Activated naive CD8-positive, alpha-beta T cell treated with anti-CD3 and anti-CD28 coated beads, Interleukin-2, amount 50 U/mL, for 24 hours (primary cell): ENCODE results near the gene FAM174C.
"Not testable (repeated sequence)": the region's sequence is repeated elsewhere in the genome, so short reads cannot be mapped to it uniquely, and the experiment has no call there.

Source experiments
- ATAC-seq: fragments of 150-1000 bp; cut with Tn5 transposase; one replicate; pipeline ENCODE4 v1.10.0; 2021
- DNase-seq: peaks from one replicate; pipeline ENCODE4 v3.0.0; 2021
- H3K27ac Mint-ChIP-seq: one replicate; pipeline ENCODE4 v1.8.0; 2021; ENCODE audit warnings: mild to moderate bottlenecking, mixed read lengths
- H3K27me3 Mint-ChIP-seq: one replicate; pipeline ENCODE4 v1.8.0; 2021; ENCODE audit warnings: mixed read lengths
- H3K36me3 Mint-ChIP-seq: one replicate; pipeline ENCODE4 v1.8.0; 2021; ENCODE audit warnings: low read depth, mixed read lengths
- H3K4me1 Mint-ChIP-seq: one replicate; pipeline ENCODE4 v1.8.0; 2021; ENCODE audit warnings: mixed read lengths
- H3K4me3 Mint-ChIP-seq: one replicate; pipeline ENCODE4 v1.8.0; 2021; ENCODE audit warnings: mild to moderate bottlenecking, moderate library complexity, mixed read lengths
- H3K9me3 Mint-ChIP-seq: one replicate; pipeline ENCODE4 v1.8.0; 2021; ENCODE audit warnings: mixed read lengths

Gene FAM174C

GRCh38 chr19:1296575-1297271 is 21.4 kb downstream of the FAM174C start:
- no peak for ATAC-seq
- H3K27me3 Mint-ChIP-seq = peaks cover 15% of the 10 kb centered on the region
- H3K4me1 Mint-ChIP-seq = no peaks in the 10 kb centered on the region
- no peak overlapping the region for H3K4me3 Mint-ChIP-seq
- no peak overlapping the region for H3K27ac Mint-ChIP-seq
- no peaks in the 10 kb centered on the region for H3K36me3 Mint-ChIP-seq
- DNase-seq = no peak
- H3K9me3 Mint-ChIP-seq = no peaks in the 10 kb centered on the region

GRCh38 chr19:1298235-1298634 is 22.9 kb downstream of the FAM174C start:
- Mint-ChIP-seq H3K4me3 (no peak overlapping the region), H3K27me3 (peaks cover 8% of the 10 kb centered on the region), H3K27ac (no peak overlapping the region), H3K4me1 (no peaks in the 10 kb centered on the region), H3K36me3 (no peaks in the 10 kb centered on the region), H3K9me3 (no peaks in the 10 kb centered on the region)
- no peak for DNase-seq
- no peak for ATAC-seq

GRCh38 chr19:1299801-1300200 is 24.5 kb downstream of the FAM174C start:
- Mint-ChIP-seq H3K27me3 (peaks cover 3% of the 10 kb centered on the region), H3K4me1 (no peaks in the 10 kb centered on the region), H3K27ac (no peak overlapping the region), H3K36me3 (no peaks in the 10 kb centered on the region), H3K4me3 (no peak overlapping the region), H3K9me3 (no peaks in the 10 kb centered on the region)
- DNase-seq (no peak), ATAC-seq (no peak)

GRCh38 chr19:1300744-1301490 is 25.6 kb downstream of the FAM174C start:
- no peaks in the 10 kb centered on the region for H3K36me3 Mint-ChIP-seq
- H3K9me3 Mint-ChIP-seq = no peaks in the 10 kb centered on the region
- peaks cover 2% of the 10 kb centered on the region for H3K27me3 Mint-ChIP-seq
- ATAC-seq (no peak), DNase-seq (no peak)
- H3K4me3 Mint-ChIP-seq = no peak overlapping the region
- no peak overlapping the region for H3K27ac Mint-ChIP-seq
- no peaks in the 10 kb centered on the region for H3K4me1 Mint-ChIP-seq

DNA sequence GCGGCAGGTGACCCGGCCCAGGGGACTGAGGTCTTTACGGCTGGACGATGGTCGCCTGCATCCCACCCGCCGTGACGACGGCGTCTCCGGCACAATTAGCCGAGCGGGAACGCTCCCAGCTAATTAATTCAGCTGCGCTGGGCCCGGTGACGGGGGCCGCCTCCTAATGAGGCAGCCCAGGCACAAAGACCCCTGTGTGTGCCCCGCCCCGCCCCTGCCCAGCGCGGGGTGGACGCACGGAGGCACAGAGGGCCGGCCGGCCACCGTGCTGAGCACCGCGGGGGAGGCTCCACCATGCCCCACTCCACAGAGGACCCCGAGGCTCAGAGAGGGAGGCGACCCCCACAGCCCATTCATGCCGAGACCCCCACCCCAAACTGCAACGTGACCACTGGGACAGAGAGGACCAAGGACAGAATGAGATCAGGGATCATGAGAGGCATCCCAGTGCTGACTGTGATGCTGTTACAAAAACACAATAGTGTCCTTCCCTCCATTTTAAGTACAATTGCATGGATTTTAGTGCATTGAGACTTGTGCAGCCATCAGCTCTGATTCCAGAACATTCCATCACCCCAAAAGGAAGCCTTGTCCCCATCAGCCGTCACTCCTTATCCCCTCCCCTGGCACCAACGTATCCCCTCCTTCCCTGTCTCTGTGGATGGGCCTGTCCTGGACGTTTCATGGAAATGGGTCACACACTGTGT is 27.4 kb downstream of the FAM174C start:
- no peak for ATAC-seq
- no peak overlapping the region for H3K4me3 Mint-ChIP-seq
- H3K9me3 Mint-ChIP-seq = no peaks in the 10 kb centered on the region
- no peak overlapping the region for H3K27ac Mint-ChIP-seq
- H3K36me3 Mint-ChIP-seq = no peaks in the 10 kb centered on the region
- no peaks in the 10 kb centered on the region for H3K4me1 Mint-ChIP-seq
- DNase-seq = no peak
- H3K27me3 Mint-ChIP-seq = peaks cover 2% of the 10 kb centered on the region

- H3K27ac Mint-ChIP-seq = no peak overlapping the region
- no peaks in the 10 kb centered on the region for H3K9me3 Mint-ChIP-seq
- no peak for DNase-seq
- no peaks in the 10 kb centered on the region for H3K36me3 Mint-ChIP-seq
- no peaks in the 10 kb centered on the region for H3K4me1 Mint-ChIP-seq
- no peak for ATAC-seq
- no peak overlapping the region for H3K4me3 Mint-ChIP-seq
- H3K27me3 Mint-ChIP-seq = no peaks in the 10 kb centered on the region
Measured at GRCh38 chr19:1304197-1304924, 29.0 kb downstream of the FAM174C start.

GRCh38 chr19:1305354-1305753 is 30.0 kb downstream of the FAM174C start:
- H3K4me3 Mint-ChIP-seq, H3K4me1 Mint-ChIP-seq, H3K27me3 Mint-ChIP-seq, H3K36me3 Mint-ChIP-seq, H3K27ac Mint-ChIP-seq, ATAC-seq, H3K9me3 Mint-ChIP-seq, DNase-seq: not testable (repeated sequence)

- no peak overlapping the region for H3K4me3 Mint-ChIP-seq
- H3K4me1 Mint-ChIP-seq = no peaks in the 10 kb centered on the region
- DNase-seq (no peak), ATAC-seq (no peak)
- no peak overlapping the region for H3K27ac Mint-ChIP-seq
- no peaks in the 10 kb centered on the region for H3K36me3 Mint-ChIP-seq
- no peaks in the 10 kb centered on the region for H3K9me3 Mint-ChIP-seq
- H3K27me3 Mint-ChIP-seq = no peaks in the 10 kb centered on the region
Measured at GRCh38 chr19:1307320-1307719, 32.0 kb downstream of the FAM174C start.

GRCh38 chr19:1307755-1308303 is 32.5 kb downstream of the FAM174C start:
- no peaks in the 10 kb centered on the region for H3K9me3 Mint-ChIP-seq

DNA sequence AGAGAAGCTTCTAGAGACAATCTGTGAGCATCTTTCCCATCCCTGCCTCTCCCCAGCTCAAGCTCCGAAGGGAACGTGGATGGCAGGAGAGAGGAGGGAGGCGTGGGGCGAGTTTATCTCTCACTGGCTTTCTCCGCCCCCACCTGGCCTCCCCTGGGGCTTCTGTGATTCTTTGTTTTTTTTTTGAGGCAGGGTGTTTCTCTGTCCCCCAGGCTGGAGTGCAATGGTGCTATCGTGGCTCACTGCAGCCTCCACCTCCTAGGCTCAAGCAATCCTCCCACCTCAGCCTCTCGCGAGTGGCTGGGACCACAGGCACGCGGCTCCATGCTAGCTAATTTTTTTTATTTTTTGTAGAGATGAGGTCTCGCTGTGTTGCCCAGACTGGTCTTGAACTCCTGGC is 33.4 kb downstream of the FAM174C start:
- Mint-ChIP-seq H3K27me3 (peaks cover 2% of the 10 kb centered on the region), H3K4me3 (no peak overlapping the region), H3K27ac (no peak overlapping the region), H3K4me1 (no peaks in the 10 kb centered on the region), H3K9me3 (no peaks in the 10 kb centered on the region), H3K36me3 (no peaks in the 10 kb centered on the region)
- no peak for ATAC-seq
- no peak for DNase-seq

More at GRCh38 chr19:1307755-1308303, 32.5 kb downstream of the FAM174C start:
- no peaks in the 10 kb centered on the region for H3K27me3 Mint-ChIP-seq
- DNase-seq = no peak
- H3K27ac Mint-ChIP-seq = no peak overlapping the region
- H3K4me1 Mint-ChIP-seq = no peaks in the 10 kb centered on the region
- ATAC-seq = no peak
- H3K36me3 Mint-ChIP-seq = no peaks in the 10 kb centered on the region
- no peak overlapping the region for H3K4me3 Mint-ChIP-seq

GRCh38 chr19:1309977-1310852 is 34.9 kb downstream of the FAM174C start:
- no peak for DNase-seq
- H3K4me3 Mint-ChIP-seq = no peak overlapping the region
- H3K36me3 Mint-ChIP-seq = no peaks in the 10 kb centered on the region
- no peak for ATAC-seq
- H3K9me3 Mint-ChIP-seq = no peaks in the 10 kb centered on the region
- H3K4me1 Mint-ChIP-seq = no peaks in the 10 kb centered on the region
- no peak overlapping the region for H3K27ac Mint-ChIP-seq
- peaks cover 5% of the 10 kb centered on the region for H3K27me3 Mint-ChIP-seq

DNA sequence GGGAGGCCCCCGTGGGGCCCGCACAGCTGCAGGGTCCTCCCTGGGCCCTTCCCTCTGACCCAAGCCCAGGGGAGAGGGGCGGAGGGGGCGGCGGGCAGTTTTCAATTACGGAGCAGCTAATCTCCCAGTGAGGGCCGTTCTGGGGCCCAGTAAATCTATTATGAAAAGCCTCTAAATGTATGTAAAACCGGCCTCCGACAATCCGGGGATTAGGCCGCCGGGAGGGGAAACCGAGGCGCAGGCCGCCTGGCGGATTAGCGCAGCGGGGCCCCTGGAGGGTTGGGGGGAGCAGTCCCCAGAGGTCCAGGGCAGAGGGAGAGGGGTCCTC is 35.5 kb downstream of the FAM174C start:
- H3K9me3 Mint-ChIP-seq = no peaks in the 10 kb centered on the region
- no peak overlapping the region for H3K4me3 Mint-ChIP-seq
- no peak for DNase-seq
- no peak for ATAC-seq
- no peaks in the 10 kb centered on the region for H3K4me1 Mint-ChIP-seq
- H3K27ac Mint-ChIP-seq = no peak overlapping the region
- H3K36me3 Mint-ChIP-seq = no peaks in the 10 kb centered on the region
- H3K27me3 Mint-ChIP-seq = peaks cover 9% of the 10 kb centered on the region

DNA sequence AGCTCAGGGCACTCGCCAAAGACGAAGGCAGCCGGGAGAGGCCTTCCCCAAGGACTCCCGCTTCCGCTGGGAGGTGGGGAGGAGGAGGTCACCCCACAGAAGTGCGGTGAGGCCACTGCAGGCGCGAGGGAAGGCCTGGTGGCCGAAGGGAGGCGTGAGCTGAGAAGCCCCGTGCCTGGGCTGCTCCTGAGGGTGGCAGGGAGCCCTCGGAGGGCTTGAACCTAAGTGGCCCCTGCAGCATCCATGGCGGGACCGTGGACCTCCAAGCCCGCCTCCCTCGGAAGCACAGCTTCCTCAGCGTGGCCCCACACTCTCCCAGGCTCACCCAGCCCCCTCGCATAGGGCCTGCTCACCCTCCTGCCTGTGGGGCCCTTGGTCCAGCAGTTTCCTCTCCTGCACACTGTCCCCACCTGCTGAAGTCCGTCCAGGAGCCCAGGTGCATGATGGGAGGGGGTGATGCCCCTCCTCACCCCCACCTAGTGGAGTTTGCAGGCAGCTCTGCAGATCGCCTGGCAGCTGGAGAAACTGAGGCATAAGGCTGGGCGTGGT is 36.3 kb downstream of the FAM174C start:
- no peaks in the 10 kb centered on the region for H3K9me3 Mint-ChIP-seq
- ATAC-seq (no peak), DNase-seq (no peak)
- H3K36me3 Mint-ChIP-seq = no peaks in the 10 kb centered on the region
- peaks cover 11% of the 10 kb centered on the region for H3K27me3 Mint-ChIP-seq
- H3K4me3 Mint-ChIP-seq = no peak overlapping the region
- H3K4me1 Mint-ChIP-seq = no peaks in the 10 kb centered on the region
- H3K27ac Mint-ChIP-seq = no peak overlapping the region
